ENCODE measurements around the gene BBS9. TPM values are rescaled to one million over a fixed set of nuclear protein-coding genes. Genes with fewer than 3 reads are reported as not detected.

The BBS9 gene
- total and polyA plus RNA-seq, 9 of the 15 experiments (the other 6 are each of a cell fraction or from before 2014, with no cell fraction given) = 0.77 to 3.3 (median 2.4) TPM

GRCh38 chr7:33433357-33433756, 304.0 kb downstream of the BBS9 start (continued):
- TF ChIP-seq ATF1 (CRISPR knock-in tag; IDR thresholded peaks at IDR 0.05) (no peak), ATF1 (tag; IDR thresholded peaks at IDR 0.05) (no peak)

- no peaks in the 10 kb centered on the region for H3K27me3 ChIP-seq (ENCODE audit: control insufficient read depth in 2 of 2, insufficient read depth in 2 of 2, low read length in 2 of 2)
- WGBS (ENCODE audit: insufficient coverage, low coverage, missing lambda C conversion rate) = 3% methylated on average over 4 of the region's 4 CpGs
- no peak overlapping the region for H3K9ac ChIP-seq (ENCODE audit: insufficient read depth in 1 of 2, low read depth in 2 of 2, low read length in 2 of 2)
- in situ Hi-C loops (cut with MboI) = no loop called here
- no peaks in the 10 kb centered on the region for H3K36me3 ChIP-seq (ENCODE audit: control insufficient read depth, insufficient read depth, low read length)
- H3K4me3 ChIP-seq = no peak overlapping the region
- no peak for DNase-seq (ENCODE audit: extremely low read depth in 1 of 4, low spot score in 3 of 4)
- no peaks in the 10 kb centered on the region for H3K79me2 ChIP-seq (ENCODE audit: control insufficient read depth, insufficient read depth, low read length)
- H3K4me1 ChIP-seq (replicated peaks in 1 of 2; ENCODE audit: control insufficient read depth in 2 of 2, insufficient read depth in 2 of 2, low read length in 2 of 2) = no peaks in the 10 kb centered on the region
- no TSS peak for BruUV-seq (replicated peaks)
- FAIRE-seq = no peak
- intact Hi-C loops (cut with micrococcal nuclease) = no loop called here
- ChIA-PET CTCF (ENCODE audit: low intra/inter-chr PET ratio) (no interaction called here), POLR2A (no interaction called here)
- no peak overlapping the region for H2AFZ ChIP-seq (ENCODE audit: low read depth, low read length)
- no peak overlapping the region for H3K4me2 ChIP-seq (ENCODE audit: insufficient read depth, low read length)
- no peaks in the 10 kb centered on the region for H4K20me1 ChIP-seq (replicated peaks; ENCODE audit: control insufficient read depth, insufficient read depth, low read length)
- H3K9me3 ChIP-seq (replicated peaks; ENCODE audit: control insufficient read depth, insufficient read depth, low read depth, low read length) = no peaks in the 10 kb centered on the region
- H3K9me1 ChIP-seq (ENCODE audit: control insufficient read depth, insufficient read depth, low read length) = no peaks in the 10 kb centered on the region
- ATAC-seq = no peak
- no peak overlapping the region for H3K27ac ChIP-seq (ENCODE audit: extremely low read depth, low read depth, low read length)
- TF ChIP-seq TEAD1 (CRISPR knock-in tag; IDR thresholded peaks at IDR 0.05) = no peak
- TF ChIP-seq MCM2 (IDR thresholded peaks at IDR 0.05; ENCODE audit: low read depth) = no peak
- no peak for TF ChIP-seq AFF1 (IDR thresholded peaks at IDR 0.05; ENCODE audit: low read depth in 1 of 2, partially characterized antibody in 2 of 2)
- TF ChIP-seq KHSRP (IDR thresholded peaks at IDR 0.05) = no peak
- no peak for TF ChIP-seq TFAP4 (CRISPR knock-in tag; IDR thresholded peaks at IDR 0.05; ENCODE audit: borderline replicate concordance)
- no peak for TF ChIP-seq FOXO4 (CRISPR knock-in tag; IDR thresholded peaks at IDR 0.05)
- TF ChIP-seq DEAF1 (CRISPR knock-in tag; IDR thresholded peaks at IDR 0.05) = no peak
These were observed 315.1 kb downstream of the BBS9 start for GRCh38 chr7:33444511-33444910.

All from K562 (cell line).